Tibial artery (tissue), 4 donors: Measurements from ENCODE around the gene CD300C.

Experiments
- DNase-seq, 2 donors: peaks; one replicate each; pipeline ENCODE4 v3.0.0-alpha.2; 2019
- H3K27ac ChIP-seq, 2 donors: fragments of 200-600 bp; sonication (generic) in 1 of 2; 1 replicate in 1 of 2; 2 replicates in 1 of 2; pipeline ENCODE4 v1.5.1; 2018 to 2019; ENCODE audit warnings: mild to moderate bottlenecking in 1 of 2
- H3K27me3 ChIP-seq, 2 donors: fragments of 200-600 bp; sonication (generic) in 1 of 2; one replicate each; pipeline versions ENCODE4 v1.5.1 to v1.6.0; 2016 to 2019
- H3K36me3 ChIP-seq, 3 donors: fragments of 200-600 bp; sonication (generic) in 2 of 3; one replicate each; pipeline ENCODE4 v1.5.1; 2016 to 2019; ENCODE audit warnings: mild to moderate bottlenecking in 2 of 3
- H3K4me1 ChIP-seq, 4 donors: fragments of 200-600 bp; sonication (generic) in 2 of 4; 1 replicate in 3 of 4; 2 replicates in 1 of 4; pipeline ENCODE4 v1.5.1; 2016 to 2019
- H3K4me3 ChIP-seq, 2 donors: fragments of 200-600 bp; sonication (generic) in 1 of 2; 1 replicate in 1 of 2; 2 replicates in 1 of 2; pipeline ENCODE4 v1.5.1; 2018 to 2019; ENCODE audit warnings: mild to moderate bottlenecking in 2 of 2
- H3K9me3 ChIP-seq, 3 donors: fragments of 200-600 bp; sonication (generic) in 1 of 3; one replicate each; pipeline ENCODE4 v1.5.1; 2016 to 2019
- intact Hi-C: fragments of 100-400 bp; cut with DNase I; formaldehyde crosslinking; loops from one replicate; pipeline ENCODE4 v1.15.0; 2023; ENCODE audit warnings: low total_unique reads
- TF ChIP-seq, protein P1 (sequence below), 2 experiments: fragments of 200-600 bp in 1 of 2; fragments of 450-650 bp in 1 of 2; IDR thresholded peaks; one replicate each; pipeline ENCODE4 v1.5.1; 2017 to 2019; ENCODE audit warnings: antibody characterized with exemption in 2 of 2, mild to moderate bottlenecking in 1 of 2, moderate library complexity in 1 of 2

CD300C gene

DNA sequence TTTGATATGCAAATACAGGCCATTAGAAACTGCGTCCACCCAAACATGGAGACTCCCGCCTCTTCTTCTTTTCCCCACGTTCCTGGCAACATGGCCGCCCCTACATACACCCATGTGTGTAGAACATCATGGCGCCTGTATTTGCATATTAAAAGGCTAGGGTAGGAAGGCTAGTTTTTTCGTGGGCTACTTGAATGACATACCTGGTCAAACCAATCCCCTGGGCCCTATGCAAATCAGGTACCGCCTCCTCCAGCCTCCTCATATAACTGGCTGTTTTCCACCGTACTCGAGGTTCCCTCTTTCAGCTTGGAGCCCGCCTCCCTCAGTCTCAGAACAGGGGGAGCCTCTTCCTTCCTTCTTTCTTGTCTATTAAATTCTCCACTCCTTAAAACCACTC, 13.8 kb downstream of the CD300C start:
- Histone ChIP-seq H3K9me3 (no peaks in the 10 kb centered on the region), H3K27ac (no peak overlapping the region), H3K4me3 (no peak overlapping the region), H3K27me3 (peaks cover 0 to 5% of the 10 kb centered on the region in 2 donors), H3K36me3 (no peaks in the 10 kb centered on the region), H3K4me1 (no peaks in the 10 kb centered on the region)
- intact Hi-C loops, result no loop called here
- DNase-seq, result peak; percentile 64 to 79
- TF ChIP-seq, protein P1, sequence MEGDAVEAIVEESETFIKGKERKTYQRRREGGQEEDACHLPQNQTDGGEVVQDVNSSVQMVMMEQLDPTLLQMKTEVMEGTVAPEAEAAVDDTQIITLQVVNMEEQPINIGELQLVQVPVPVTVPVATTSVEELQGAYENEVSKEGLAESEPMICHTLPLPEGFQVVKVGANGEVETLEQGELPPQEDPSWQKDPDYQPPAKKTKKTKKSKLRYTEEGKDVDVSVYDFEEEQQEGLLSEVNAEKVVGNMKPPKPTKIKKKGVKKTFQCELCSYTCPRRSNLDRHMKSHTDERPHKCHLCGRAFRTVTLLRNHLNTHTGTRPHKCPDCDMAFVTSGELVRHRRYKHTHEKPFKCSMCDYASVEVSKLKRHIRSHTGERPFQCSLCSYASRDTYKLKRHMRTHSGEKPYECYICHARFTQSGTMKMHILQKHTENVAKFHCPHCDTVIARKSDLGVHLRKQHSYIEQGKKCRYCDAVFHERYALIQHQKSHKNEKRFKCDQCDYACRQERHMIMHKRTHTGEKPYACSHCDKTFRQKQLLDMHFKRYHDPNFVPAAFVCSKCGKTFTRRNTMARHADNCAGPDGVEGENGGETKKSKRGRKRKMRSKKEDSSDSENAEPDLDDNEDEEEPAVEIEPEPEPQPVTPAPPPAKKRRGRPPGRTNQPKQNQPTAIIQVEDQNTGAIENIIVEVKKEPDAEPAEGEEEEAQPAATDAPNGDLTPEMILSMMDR (IDR thresholded peaks at IDR 0.05), result no peak

DNA sequence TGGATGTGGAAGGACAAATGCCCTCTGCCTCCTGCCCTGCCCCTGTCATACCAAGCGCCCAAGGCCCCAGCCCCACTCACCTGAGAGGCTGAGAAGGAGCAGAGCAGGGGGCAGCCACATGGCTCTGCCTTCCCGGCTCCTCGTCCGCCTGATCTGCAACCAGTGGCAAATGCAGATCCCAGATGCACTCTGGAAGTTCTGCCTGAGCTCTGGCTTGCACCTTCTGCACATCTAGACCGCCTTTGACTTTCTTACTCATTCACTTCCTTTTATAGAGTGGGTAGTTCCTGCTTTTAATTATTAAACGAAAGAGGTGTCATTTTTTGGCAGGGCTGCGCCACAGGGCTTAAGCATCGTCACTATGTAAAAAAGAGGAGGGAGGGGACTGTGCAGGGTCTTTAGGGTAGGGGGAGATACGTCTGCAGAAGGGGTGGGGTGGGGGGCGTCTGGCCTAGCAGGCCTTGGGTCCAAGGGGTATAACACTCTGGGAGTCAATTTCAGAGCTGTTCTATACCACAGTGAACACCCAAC, 14.6 kb downstream of the CD300C start, which contains the start of gene CD300LB:
Gene CD300LB, minus strand, starts transcription at position 245 of the 531 bp plus-strand sequence. Its CDS starts 125 bp downstream, at position 120.
- no peak within 1 kb of the TSS for H3K27ac ChIP-seq
- H3K36me3 ChIP-seq, result no peaks in the 10 kb centered on the region
- H3K27me3 ChIP-seq, result peaks cover 0 to 5% of the 10 kb centered on the region in 2 donors
- DNase-seq, result peak in 1 of 2 donors; percentile 57
- no peaks in the 10 kb centered on the region for H3K4me1 ChIP-seq
- no peaks in the 10 kb centered on the region for H3K9me3 ChIP-seq
- no peak within 1 kb of the TSS for H3K4me3 ChIP-seq
- intact Hi-C loops, result no loop called here
- TF ChIP-seq, protein P1 (IDR thresholded peaks at IDR 0.05), result no peak

DNA sequence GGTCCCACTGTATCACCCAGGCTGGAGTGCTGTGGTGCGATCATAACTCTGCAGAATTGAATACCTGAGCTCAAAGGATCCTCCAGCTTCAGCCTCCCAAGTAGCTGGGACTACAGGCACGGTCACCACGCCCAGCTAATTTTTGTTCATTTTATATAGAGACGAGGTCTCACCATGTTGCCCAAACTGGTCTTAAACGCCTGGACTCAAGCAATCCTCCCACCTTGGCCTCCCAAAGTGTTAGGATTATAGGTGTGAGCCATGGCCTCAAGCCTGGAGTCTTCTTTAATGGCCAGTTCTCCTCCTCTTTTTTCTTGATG, 15.1 kb downstream of the CD300C start:
- Histone ChIP-seq H3K4me3 (no peak overlapping the region), H3K9me3 (no peaks in the 10 kb centered on the region), H3K36me3 (no peaks in the 10 kb centered on the region), H3K27me3 (peaks cover 0 to 5% of the 10 kb centered on the region in 2 donors), H3K4me1 (no peaks in the 10 kb centered on the region), H3K27ac (no peak overlapping the region)
- DNase-seq, result peak in 1 of 2 donors; percentile 25
- TF ChIP-seq, protein P1 (IDR thresholded peaks at IDR 0.05), result no peak
- intact Hi-C loops, result no loop called here

DNA sequence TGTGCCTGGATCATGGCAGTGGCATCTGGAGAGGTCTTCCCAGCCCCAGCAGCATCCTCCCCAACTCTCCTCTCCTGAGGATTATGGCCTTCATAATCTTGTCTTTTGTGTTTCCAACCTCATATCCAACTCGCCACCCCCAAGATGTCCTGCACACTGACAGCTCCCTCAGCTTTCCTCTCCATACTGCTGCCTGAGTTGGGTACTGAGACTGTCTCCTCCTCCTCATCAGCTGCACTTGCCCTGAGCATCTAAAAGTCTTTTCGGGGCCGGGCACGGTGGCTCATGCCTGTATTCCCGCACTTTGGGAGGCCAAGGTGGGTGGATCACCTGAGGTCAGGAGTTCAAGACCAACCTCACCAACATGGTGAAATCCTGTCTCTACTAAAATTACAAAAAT, 16.7 kb downstream of the CD300C start:
- intact Hi-C loops, result no loop called here

DNA sequence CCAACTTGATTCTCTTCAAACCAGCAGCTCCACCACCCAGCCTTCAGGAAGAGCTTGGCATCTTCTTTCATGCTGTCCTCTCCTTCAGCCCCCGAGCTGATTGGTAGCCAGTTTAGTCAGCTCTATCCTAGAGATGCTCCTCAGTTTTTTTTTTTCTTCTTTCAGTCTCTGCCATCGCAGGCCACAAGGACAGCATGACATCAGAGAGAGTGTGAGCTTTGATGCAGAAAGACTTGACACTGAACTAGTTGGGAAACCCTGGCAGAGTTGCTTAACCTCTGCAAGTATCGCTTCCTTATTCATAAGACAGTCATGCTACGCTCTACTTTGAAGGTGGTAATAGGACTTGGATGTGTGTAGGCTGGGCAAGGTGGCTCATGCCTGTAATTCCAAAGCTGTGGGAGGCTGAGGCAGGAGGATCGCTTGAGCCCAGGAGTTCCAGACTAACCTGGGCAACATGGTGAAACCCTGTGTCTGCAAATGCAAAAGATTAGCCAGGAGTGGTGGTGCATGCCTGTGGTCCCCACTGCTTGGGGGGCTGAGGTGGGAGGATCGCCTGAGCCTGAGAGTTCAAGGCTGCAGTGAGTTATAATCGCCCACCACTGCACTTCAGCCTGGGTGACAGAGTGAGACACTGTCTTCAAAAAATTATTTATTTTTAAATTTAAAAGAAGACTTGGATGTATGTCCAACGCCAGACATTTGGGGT, 17.3 kb downstream of the CD300C start:
- intact Hi-C loops, result no loop called here
- no peaks in the 10 kb centered on the region for H3K9me3 ChIP-seq
- H3K27ac ChIP-seq, result no peak overlapping the region
- H3K4me1 ChIP-seq, result no peaks in the 10 kb centered on the region
- H3K4me3 ChIP-seq, result no peak overlapping the region
- peak; percentile 44 to 60 for DNase-seq
- TF ChIP-seq, protein P1 (IDR thresholded peaks at IDR 0.05), result no peak
- no peaks in the 10 kb centered on the region for H3K36me3 ChIP-seq
- peaks cover 0 to 4% of the 10 kb centered on the region in 2 donors for H3K27me3 ChIP-seq

More for the DNA sequence above, 16.7 kb downstream of the CD300C start:
- H3K4me3 ChIP-seq, result no peak overlapping the region
- no peaks in the 10 kb centered on the region for H3K36me3 ChIP-seq
- no peaks in the 10 kb centered on the region for H3K9me3 ChIP-seq
- peaks cover 0 to 4% of the 10 kb centered on the region in 2 donors for H3K27me3 ChIP-seq
- TF ChIP-seq, protein P1 (IDR thresholded peaks at IDR 0.05), result no peak
- no peak overlapping the region for H3K27ac ChIP-seq
- peak in 1 of 2 donors; percentile 19 for DNase-seq
- no peaks in the 10 kb centered on the region for H3K4me1 ChIP-seq
